IMR-90 (cell line): ENCODE data around the gene ZNF439. TPM values are rescaled to one million over a fixed set of nuclear protein-coding genes. Genes with fewer than 3 reads are reported as not detected.

Experiments used
- ATAC-seq: fragments of 200-7000 bp; cut with Tn5 transposase; 2 replicates; pipeline ENCODE4 v1.9.1; 2020; ENCODE audit warnings: low read depth, mild to moderate bottlenecking, moderate library complexity
- BruUV-seq: library from RNA; stranded (reverse); fragments of 400-500 nt; replicated peaks from 2 replicates; lab custom pipeline; 2021; lab: Mats Ljungman, UMichigan
- CTCF ChIA-PET: fragments of 300-600 bp; formaldehyde crosslinking; extraction: SDS; loops from one replicate; lab custom pipeline; 2021; ENCODE audit warnings: antibody characterized with exemption; lab: Yijun Ruan, JAX
- POLR2A ChIA-PET: fragments of 300-600 bp; sonication (Branson Sonifier 250); formaldehyde crosslinking; loops from one replicate; lab custom pipeline; 2022; ENCODE audit warnings: antibody characterized with exemption; ENCODE audit not compliant: unreplicated experiment; lab: Charles Lee
- DNase-seq: peaks from one replicate; pipeline ENCODE4 v3.0.0; 2013
- H2AFZ ChIP-seq: replicated peaks from 2 replicates; pipeline ENCODE3; 2013; ENCODE audit warnings: low read length, mild to moderate bottlenecking; ENCODE audit not compliant: poor library complexity
- H2AK5ac ChIP-seq: 2 replicates; pipeline ENCODE4 v1.6.1; 2013; ENCODE audit warnings: low read depth, low read length, inconsistent platforms
- H2AK9ac ChIP-seq: replicated peaks from 2 replicates; pipeline ENCODE3; 2013; ENCODE audit warnings: mild to moderate bottlenecking, low read depth, low read length, moderate library complexity; ENCODE audit not compliant: poor library complexity
- H2BK120ac ChIP-seq: 2 replicates; pipeline ENCODE4 v1.6.1; 2013; ENCODE audit warnings: low read depth, low read length, inconsistent platforms
- H2BK15ac ChIP-seq: 3 replicates; pipeline ENCODE4 v1.6.1; 2013; ENCODE audit warnings: low read depth, low read length, inconsistent platforms
- H2BK20ac ChIP-seq: 2 replicates; pipeline ENCODE4 v1.6.1; 2013; ENCODE audit warnings: low read depth, mild to moderate bottlenecking, inconsistent platforms, low read length, moderate library complexity
- H2BK5ac ChIP-seq: 2 replicates; pipeline ENCODE4 v1.6.1; 2013; ENCODE audit warnings: mild to moderate bottlenecking, low read depth, low read length, inconsistent platforms; ENCODE audit not compliant: poor library complexity, severe bottlenecking
- H3K14ac ChIP-seq: replicated peaks from 2 replicates; pipeline ENCODE4 v1.6.1; 2013; ENCODE audit warnings: low read depth, low read length, inconsistent platforms
- H3K18ac ChIP-seq: 2 replicates; pipeline ENCODE4 v1.6.1; 2013; ENCODE audit warnings: low read depth, low read length, control low read depth
- H3K23ac ChIP-seq: 2 replicates; pipeline ENCODE4 v1.6.1; 2013; ENCODE audit warnings: low read depth, low read length, inconsistent platforms
- H3K27ac ChIP-seq: 2 replicates; pipeline ENCODE4 v1.5.1; 2013; ENCODE audit warnings: mild to moderate bottlenecking, control low read depth, low read length; ENCODE audit not compliant: insufficient read depth
- H3K27me3 ChIP-seq: 2 replicates; pipeline ENCODE4 v1.6.1; 2013; ENCODE audit warnings: low read length; ENCODE audit not compliant: control insufficient read depth, insufficient read depth
- H3K36me3 ChIP-seq: 2 replicates; pipeline ENCODE4 v1.6.1; 2013; ENCODE audit warnings: low read length, mixed read lengths; ENCODE audit not compliant: control insufficient read depth, insufficient read depth
- H3K4ac ChIP-seq: 2 replicates; pipeline ENCODE4 v1.6.1; 2013; ENCODE audit warnings: low read depth, low read length, inconsistent platforms
- H3K4me1 ChIP-seq: 2 replicates; pipeline ENCODE4 v1.6.1; 2013; ENCODE audit warnings: low read length, mixed read lengths; ENCODE audit not compliant: control insufficient read depth, insufficient read depth
- H3K4me2 ChIP-seq: 2 replicates; pipeline ENCODE4 v1.6.1; 2013; ENCODE audit warnings: low read depth, mild to moderate bottlenecking, control low read depth, low read length, moderate library complexity
- H3K4me3 ChIP-seq: 2 replicates; pipeline ENCODE4 v1.5.1; 2013; ENCODE audit warnings: low read depth, mild to moderate bottlenecking, control low read depth, low read length, moderate library complexity; ENCODE audit not compliant: insufficient read depth
- H3K56ac ChIP-seq: 2 replicates; pipeline ENCODE4 v1.6.1; 2013; ENCODE audit warnings: low read length, inconsistent platforms; ENCODE audit not compliant: insufficient read depth; ENCODE audit errors: extremely low read depth
- H3K79me1 ChIP-seq, 2 experiments: 2 replicates each; pipeline ENCODE4 v1.6.1; 2013; ENCODE audit warnings: low read length in 2 of 2, inconsistent platforms in 1 of 2, low read depth in 1 of 2
- H3K9ac ChIP-seq: 2 replicates; pipeline ENCODE4 v1.6.1; 2013; ENCODE audit warnings: low read depth, low read length, control low read depth
- H3K9me1 ChIP-seq: 2 replicates; pipeline ENCODE4 v1.6.1; 2013; ENCODE audit warnings: low read length, inconsistent platforms; ENCODE audit not compliant: insufficient read depth
- H3K9me3 ChIP-seq: 2 replicates; pipeline ENCODE4 v1.6.1; 2013; ENCODE audit warnings: low read length; ENCODE audit not compliant: control insufficient read depth, insufficient read depth
- H4K20me1 ChIP-seq: 2 replicates; pipeline ENCODE4 v1.6.1; 2013; ENCODE audit warnings: low read length, inconsistent platforms; ENCODE audit not compliant: insufficient read depth
- H4K5ac ChIP-seq: 2 replicates; pipeline ENCODE4 v1.6.1; 2013; ENCODE audit warnings: mild to moderate bottlenecking, low read depth, low read length, control low read depth
- H4K8ac ChIP-seq, 2 experiments: 2 replicates each; pipeline ENCODE4 v1.6.1; 2013; ENCODE audit warnings: low read depth in 2 of 2, low read length in 2 of 2, control low read depth in 1 of 2, inconsistent platforms in 1 of 2
- H4K91ac ChIP-seq: 2 replicates; pipeline ENCODE4 v1.6.1; 2013; ENCODE audit warnings: low read depth, low read length, inconsistent platforms; ENCODE audit not compliant: insufficient read depth
- CHD1 ChIP-seq: IDR thresholded peaks from 2 replicates; pipeline ENCODE4 v1.6.1; 2012; ENCODE audit warnings: low read depth, low read length, improper control_type of control experiment
- FOS ChIP-seq: fragments of 150-350 bp; IDR thresholded peaks from 2 replicates; pipeline ENCODE4 v1.6.1; 2016; ENCODE audit warnings: low read depth, low read length
- MAFK ChIP-seq: IDR thresholded peaks from 2 replicates; pipeline ENCODE4 v1.6.1; 2012; ENCODE audit warnings: low read depth, low read length, improper control_type of control experiment
- MAZ ChIP-seq: IDR thresholded peaks from 2 replicates; pipeline ENCODE4 v1.6.1; 2012; ENCODE audit warnings: low read depth, mild to moderate bottlenecking, low read length, improper control_type of control experiment, moderate library complexity, borderline replicate concordance
- NFE2L2 ChIP-seq: fragments of 150-350 bp; IDR thresholded peaks from 2 replicates; pipeline ENCODE4 v1.6.1; 2016; ENCODE audit warnings: low read depth, mild to moderate bottlenecking, low read length
- RAD21 ChIP-seq: IDR thresholded peaks from 2 replicates; pipeline ENCODE4 v1.6.1; 2012; ENCODE audit warnings: low read length, improper control_type of control experiment
- RCOR1 ChIP-seq: IDR thresholded peaks from 2 replicates; pipeline ENCODE4 v1.6.1; 2012; ENCODE audit warnings: mild to moderate bottlenecking, low read length, improper control_type of control experiment; ENCODE audit not compliant: insufficient replicate concordance
- SMC3 ChIP-seq: fragments of 150-350 bp; IDR thresholded peaks from 2 replicates; pipeline ENCODE4 v1.6.1; 2016; ENCODE audit warnings: low read depth, mild to moderate bottlenecking, antibody characterized with exemption, low read length, moderate library complexity
- WGBS, 2 experiments: methylation state at CpG; one replicate each; pipeline versions ENCODE4 v1.1.5 to v1.1.7; 2013; ENCODE audit warnings: missing lambda C conversion rate in 2 of 2; ENCODE audit not compliant: insufficient read length in 1 of 2; ENCODE audit errors: extremely low coverage in 2 of 2; 5-methylcytosine and 5-hydroxymethylcytosine counted together
- dilution Hi-C: fragments of 300-500 bp; cut with HindIII; formaldehyde crosslinking; loops from one replicate; pipeline ENCODE4 v1.14.3; 2018; ENCODE audit warnings: low sequenced_read_pairs; ENCODE audit not compliant: unreplicated experiment
- in situ Hi-C: fragments of 300-500 bp; cut with MboI; formaldehyde crosslinking; loops from 3 replicates; pipeline ENCODE4 v1.14.3; 2019; ENCODE audit warnings: low sequenced_read_pairs, inconsistent platforms, mixed read lengths
- intact Hi-C: fragments of 100-400 bp; cut with micrococcal nuclease; formaldehyde crosslinking; loops from 2 replicates; pipeline ENCODE4 v1.10.0; 2022
- polyA plus RNA-seq, 3 experiments: library from polyadenylated mRNA; depleted of rRNA; stranded (reverse); fragments of >200 nt; gene quantifications; 2 replicates each; pipeline ENCODE4 v1.2.3, GENCODE V29; 2012; ENCODE audit warnings: low replicate concordance in 1 of 3
- total RNA-seq: library from RNA; depleted of rRNA; stranded (reverse); fragments of >200 nt; gene quantifications from 2 replicates; pipeline ENCODE4 v1.2.3, GENCODE V29; 2012
- TF ChIP-seq, protein P1 (sequence below): conservative IDR thresholded peaks from 2 replicates; pipeline ENCODE4 v1.5.1; 2012; ENCODE audit warnings: mild to moderate bottlenecking, low read depth, low read length, improper control_type of control experiment
- TF ChIP-seq, protein P2 (sequence below): fragments of 150-350 bp; IDR thresholded peaks from 2 replicates; pipeline ENCODE4 v1.6.1; 2017; ENCODE audit warnings: mild to moderate bottlenecking, antibody characterized with exemption, low read length, low read depth

The ZNF439 gene
- total and polyA plus RNA-seq, 2 of the 4 experiments (the other 2 are of a cell fraction) = 4.8 to 8.4 TPM

DNA sequence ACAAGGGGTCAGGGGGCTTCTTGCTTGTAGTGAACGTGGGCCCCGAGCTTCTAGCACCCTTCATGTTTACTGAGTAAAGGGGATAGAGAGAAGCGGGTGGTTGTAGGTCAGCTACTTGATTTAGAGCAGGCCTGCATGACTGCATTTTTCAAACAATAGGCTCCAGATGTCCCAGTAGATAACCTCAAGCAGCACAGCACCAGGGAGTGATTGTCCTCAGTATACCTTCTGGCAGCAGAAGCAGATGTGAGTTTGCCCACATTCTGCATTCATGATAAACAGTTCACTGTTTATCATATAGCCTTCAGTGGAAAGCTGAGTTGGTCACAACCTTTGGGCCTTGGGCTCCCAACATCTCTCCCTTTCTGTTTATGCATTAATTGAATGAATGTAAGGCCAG, 4.8 kb downstream of the ZNF439 start:
- no peaks in the 10 kb centered on the region for H4K20me1 ChIP-seq
- H3K36me3 ChIP-seq = peaks cover 12% of the 10 kb centered on the region
- in situ Hi-C loops (no loop called here), intact Hi-C loops (no loop called here), dilution Hi-C loops (no loop called here)
- no peak overlapping the region for H2AK5ac ChIP-seq
- no peak overlapping the region for H4K91ac ChIP-seq
- H3K4me1 ChIP-seq = no peaks in the 10 kb centered on the region
- H3K23ac ChIP-seq = no peak overlapping the region
- H3K9me1 ChIP-seq = no peaks in the 10 kb centered on the region
- TF ChIP-seq, protein P1, sequence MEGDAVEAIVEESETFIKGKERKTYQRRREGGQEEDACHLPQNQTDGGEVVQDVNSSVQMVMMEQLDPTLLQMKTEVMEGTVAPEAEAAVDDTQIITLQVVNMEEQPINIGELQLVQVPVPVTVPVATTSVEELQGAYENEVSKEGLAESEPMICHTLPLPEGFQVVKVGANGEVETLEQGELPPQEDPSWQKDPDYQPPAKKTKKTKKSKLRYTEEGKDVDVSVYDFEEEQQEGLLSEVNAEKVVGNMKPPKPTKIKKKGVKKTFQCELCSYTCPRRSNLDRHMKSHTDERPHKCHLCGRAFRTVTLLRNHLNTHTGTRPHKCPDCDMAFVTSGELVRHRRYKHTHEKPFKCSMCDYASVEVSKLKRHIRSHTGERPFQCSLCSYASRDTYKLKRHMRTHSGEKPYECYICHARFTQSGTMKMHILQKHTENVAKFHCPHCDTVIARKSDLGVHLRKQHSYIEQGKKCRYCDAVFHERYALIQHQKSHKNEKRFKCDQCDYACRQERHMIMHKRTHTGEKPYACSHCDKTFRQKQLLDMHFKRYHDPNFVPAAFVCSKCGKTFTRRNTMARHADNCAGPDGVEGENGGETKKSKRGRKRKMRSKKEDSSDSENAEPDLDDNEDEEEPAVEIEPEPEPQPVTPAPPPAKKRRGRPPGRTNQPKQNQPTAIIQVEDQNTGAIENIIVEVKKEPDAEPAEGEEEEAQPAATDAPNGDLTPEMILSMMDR = no peak
- TF ChIP-seq CHD1 (no peak), NFE2L2 (no peak), MAFK (no peak), SMC3 (no peak), MAZ (no peak), RAD21 (no peak), RCOR1 (no peak), FOS (no peak)
- TF ChIP-seq, protein P2, sequence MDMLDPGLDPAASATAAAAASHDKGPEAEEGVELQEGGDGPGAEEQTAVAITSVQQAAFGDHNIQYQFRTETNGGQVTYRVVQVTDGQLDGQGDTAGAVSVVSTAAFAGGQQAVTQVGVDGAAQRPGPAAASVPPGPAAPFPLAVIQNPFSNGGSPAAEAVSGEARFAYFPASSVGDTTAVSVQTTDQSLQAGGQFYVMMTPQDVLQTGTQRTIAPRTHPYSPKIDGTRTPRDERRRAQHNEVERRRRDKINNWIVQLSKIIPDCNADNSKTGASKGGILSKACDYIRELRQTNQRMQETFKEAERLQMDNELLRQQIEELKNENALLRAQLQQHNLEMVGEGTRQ = no peak
- no peak overlapping the region for H3K4ac ChIP-seq
- H3K14ac ChIP-seq = no peak overlapping the region
- no peak overlapping the region for H3K4me2 ChIP-seq
- ChIA-PET CTCF (no interaction called here), POLR2A (no interaction called here)
- H4K5ac ChIP-seq = no peak overlapping the region
- H2AK9ac ChIP-seq = no peak overlapping the region
- no TSS peak for BruUV-seq
- H3K9me3 ChIP-seq = peaks cover 24% of the 10 kb centered on the region
- H3K27ac ChIP-seq = no peak overlapping the region
- WGBS, 2 experiments = no CpG with 5 or more reads among the region's 3 CpGs
- DNase-seq = no peak
- H3K4me3 ChIP-seq = no peak overlapping the region
- H4K8ac ChIP-seq = no peak overlapping the region
- H3K27me3 ChIP-seq = no peaks in the 10 kb centered on the region
- no peak overlapping the region for H2BK120ac ChIP-seq
- H3K56ac ChIP-seq = no peak overlapping the region
- H3K79me1 ChIP-seq = peaks cover 32 to 34% of the 10 kb centered on the region in 2 experiments
- no peak overlapping the region for H3K18ac ChIP-seq
- no peak for ATAC-seq
- H2AFZ ChIP-seq = no peak overlapping the region
- H2BK5ac ChIP-seq = no peak overlapping the region
- no peak overlapping the region for H2BK15ac ChIP-seq
- H3K9ac ChIP-seq = no peak overlapping the region
- H2BK20ac ChIP-seq = no peak overlapping the region
